Activated CD8-positive, alpha-beta memory T cell treated with anti-CD3 and anti-CD28 coated beads, Interleukin-2, amount 50 U/mL, for 4 hours (primary cell): ENCODE data around the gene BLOC1S4.

Source experiments
- DNase-seq: peaks from one replicate; pipeline ENCODE4 v3.0.0-alpha.2; 2020

The BLOC1S4 gene

DNA sequence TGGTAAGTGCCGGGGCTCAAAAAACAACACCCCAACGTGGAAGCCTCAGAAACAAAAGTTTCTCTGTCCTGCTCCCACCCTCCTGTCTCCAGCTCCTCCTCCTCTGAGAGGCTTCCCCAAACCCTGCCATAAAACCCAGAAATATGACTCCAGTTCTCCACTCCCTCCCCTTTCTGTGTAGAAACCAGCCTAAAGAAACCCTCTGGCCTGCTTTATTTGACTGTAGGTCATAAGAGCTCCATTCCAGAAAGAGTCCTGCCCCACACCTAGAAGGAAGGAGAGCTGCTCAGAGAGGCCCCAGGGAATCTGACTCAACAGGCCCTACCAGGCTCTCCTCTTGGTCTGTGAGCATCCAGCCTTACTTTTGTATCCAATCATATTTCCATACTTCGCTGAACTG, 23.2 kb upstream of the BLOC1S4 start:
- DNase-seq: no peak

GRCh38 chr4:6693231-6694176, 22.5 kb upstream of the BLOC1S4 start, which contains the start of gene S100P:
TSS of gene S100P (plus strand) at chr4:6693878. CDS start at chr4:6693933, 55 bp downstream.
- DNase-seq: no peak

- no peak for DNase-seq
These were observed 21.6 kb upstream of the BLOC1S4 start for GRCh38 chr4:6694177-6694901.

GRCh38 chr4:6695660-6696610, 20.0 kb upstream of the BLOC1S4 start:
- no peak for DNase-seq

DNA sequence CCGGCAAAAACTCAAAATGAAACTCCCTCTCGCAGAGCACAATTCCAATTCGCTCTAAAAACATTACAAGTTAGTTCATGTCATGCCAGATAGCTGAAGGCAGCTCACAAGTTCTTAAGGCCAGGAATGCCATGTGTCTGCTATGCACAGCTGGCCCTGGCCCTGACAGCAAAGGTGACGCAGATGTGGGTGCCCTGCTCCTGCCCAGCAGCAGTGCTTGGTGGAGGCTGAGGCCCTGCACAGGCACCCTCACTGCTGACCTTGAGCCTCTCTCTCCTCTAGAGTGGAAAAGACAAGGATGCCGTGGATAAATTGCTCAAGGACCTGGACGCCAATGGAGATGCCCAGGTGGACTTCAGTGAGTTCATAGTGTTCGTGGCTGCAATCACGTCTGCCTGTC, 19.4 kb upstream of the BLOC1S4 start:
- no peak for DNase-seq

- no peak for DNase-seq
These were observed 18.8 kb upstream of the BLOC1S4 start for GRCh38 chr4:6697131-6697530.

DNA sequence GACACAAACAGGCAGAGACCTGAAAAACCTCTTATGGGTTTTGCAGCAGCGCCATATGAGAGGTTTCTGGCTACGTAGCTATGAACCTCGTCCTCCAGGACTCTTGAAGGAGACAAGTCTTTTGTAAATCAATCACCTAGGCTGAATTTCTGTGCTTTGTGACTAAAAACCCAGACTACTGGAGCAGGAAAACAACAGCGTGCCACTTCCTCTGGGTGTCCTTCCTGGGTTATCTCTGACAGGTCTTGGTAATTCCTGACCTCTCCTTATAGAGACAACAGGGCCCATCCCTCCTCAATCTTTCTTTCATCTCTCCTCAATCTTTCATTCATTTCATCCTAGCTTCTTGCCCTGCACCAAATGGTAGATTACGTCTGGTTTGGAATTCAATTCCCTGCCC, 16.6 kb upstream of the BLOC1S4 start:
- DNase-seq: no peak

DNA sequence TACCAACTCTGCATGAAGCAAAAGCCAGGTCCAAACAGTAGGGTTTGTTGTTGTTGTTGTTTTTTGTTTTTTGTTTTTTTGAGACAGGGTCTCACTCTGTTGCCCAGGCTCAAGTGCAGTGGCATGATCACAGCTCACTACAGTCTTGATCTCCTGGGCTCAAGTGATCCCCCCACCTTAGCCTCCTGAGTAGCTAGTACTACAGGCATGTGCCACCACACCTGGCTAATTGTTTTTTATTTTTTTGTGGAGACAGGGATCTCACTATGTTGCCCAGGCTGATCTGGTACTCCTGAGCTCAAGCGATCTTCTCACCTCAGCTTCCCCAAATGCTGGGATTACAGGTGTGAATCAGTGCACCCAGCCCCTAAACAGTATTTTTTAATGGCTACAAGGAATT, 16.1 kb upstream of the BLOC1S4 start:
- no peak for DNase-seq

DNA sequence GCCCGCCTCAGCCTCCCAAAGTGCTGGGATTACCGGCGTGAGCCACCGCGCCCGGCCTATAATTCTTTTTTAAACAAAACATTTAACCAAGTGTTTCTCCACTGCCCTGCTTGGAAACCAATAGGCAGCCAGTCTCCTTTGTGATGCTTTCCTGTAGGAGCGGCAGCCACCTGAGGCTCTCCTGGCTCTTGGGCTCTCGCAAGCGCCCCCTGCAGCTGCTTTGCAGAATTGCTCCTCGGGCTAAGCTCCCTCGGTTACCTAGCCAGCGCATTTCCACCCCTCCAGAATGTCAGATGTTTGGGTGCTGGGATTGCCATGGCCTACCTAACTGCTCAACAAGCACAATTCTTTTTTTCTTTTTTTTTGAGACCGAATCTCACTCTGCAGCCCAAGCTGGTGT, 14.6 kb upstream of the BLOC1S4 start:
- DNase-seq: no peak

DNA sequence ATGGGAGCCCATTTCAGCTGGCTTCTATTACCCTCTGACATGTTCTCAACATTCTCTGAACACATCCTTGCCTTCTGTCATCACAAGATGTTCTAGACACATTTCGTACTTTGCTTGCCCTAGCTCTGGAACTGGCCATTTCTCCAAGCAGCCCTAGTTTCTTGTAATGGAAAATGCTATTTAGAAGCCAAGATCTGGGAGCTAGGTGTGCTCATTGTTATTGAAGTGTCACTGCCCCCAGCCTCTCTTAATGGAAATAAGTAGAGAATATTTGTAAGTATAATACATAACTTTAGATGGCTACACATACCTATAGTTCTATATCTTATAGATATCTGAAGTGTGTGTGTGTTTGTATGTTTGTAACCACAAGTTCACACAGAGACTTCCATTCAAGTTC, 13.2 kb upstream of the BLOC1S4 start:
- no peak for DNase-seq

- no peak for DNase-seq
These were observed 12.2 kb upstream of the BLOC1S4 start for GRCh38 chr4:6703786-6704185.

- no peak for DNase-seq
These were observed 10.3 kb upstream of the BLOC1S4 start for GRCh38 chr4:6705646-6706045.

- DNase-seq: no peak
These were observed 9.8 kb upstream of the BLOC1S4 start for GRCh38 chr4:6706173-6706572.

GRCh38 chr4:6709230-6710114, 6.5 kb upstream of the BLOC1S4 start, which contains the start of gene MRFAP1L1:
TSS of gene MRFAP1L1 (minus strand) at chr4:6709865. CDS start at chr4:6709629, 236 bp downstream.
- DNase-seq: peak; percentile 97

DNA sequence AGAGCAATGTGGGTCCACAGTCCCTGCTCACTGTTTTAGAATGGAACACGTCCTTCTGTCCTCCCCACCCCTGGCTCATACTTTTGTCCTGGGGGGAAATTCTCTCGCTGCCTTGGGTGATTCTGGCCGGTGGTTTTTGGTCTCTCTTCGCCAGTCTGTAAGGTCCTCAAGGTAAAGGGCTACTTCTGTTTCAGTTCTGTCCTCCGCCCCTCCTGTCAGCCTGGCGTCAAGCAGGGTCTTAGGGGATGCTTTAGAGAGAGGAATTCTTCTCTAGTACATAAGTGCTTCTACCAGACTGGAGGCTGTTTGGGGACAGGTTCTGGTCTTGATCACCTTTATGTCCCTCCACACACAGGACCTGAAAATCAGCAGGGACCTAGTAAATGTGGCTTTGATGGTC, 5.7 kb upstream of the BLOC1S4 start:
- no peak for DNase-seq

GRCh38 chr4:6710996-6711395, 5.0 kb upstream of the BLOC1S4 start:
- no peak for DNase-seq

DNA sequence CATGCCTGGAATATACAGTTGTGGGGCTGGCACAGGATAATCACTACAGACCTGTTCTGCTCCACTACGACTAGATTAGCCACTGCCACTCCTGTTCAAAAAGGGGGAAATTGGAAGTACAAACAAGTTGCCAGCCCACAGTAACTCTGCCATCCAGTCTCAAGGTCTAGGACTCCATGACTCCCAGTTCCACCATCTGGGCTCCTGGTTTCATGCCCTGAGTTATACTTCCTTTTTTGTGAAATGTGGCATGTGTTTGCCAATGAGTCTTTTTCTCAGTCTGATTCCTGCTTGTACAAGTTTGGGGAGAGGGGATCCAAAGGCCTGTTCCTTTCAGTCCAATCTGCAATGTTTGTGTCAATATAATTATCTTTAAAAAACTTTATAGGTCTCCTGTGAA, 1.0 kb upstream of the BLOC1S4 start:
- DNase-seq: no peak

GRCh38 chr4:6715704-6716017, 313 bp upstream of the BLOC1S4 start:
- no peak for DNase-seq

GRCh38 chr4:6716958-6717655, 1.1 kb downstream of the BLOC1S4 start:
- no peak for DNase-seq

GRCh38 chr4:6718932-6719610, 3.1 kb downstream of the BLOC1S4 start:
- no peak for DNase-seq
